ENCODE results near the gene EPHB1.

GRCh38 chr3:135136361-135137100 is 341.5 kb downstream of the EPHB1 start:
- no peak for TF ChIP-seq CTCF (IDR thresholded peaks at IDR 0.05)
- TF ChIP-seq ARID4B (CRISPR knock-in tag; IDR thresholded peaks at IDR 0.05; ENCODE audit: borderline replicate concordance), result no peak
- TF ChIP-seq NFATC4 (CRISPR knock-in tag; IDR thresholded peaks at IDR 0.05), result no peak
- no peak for TF ChIP-seq NR1H2 (CRISPR knock-in tag; IDR thresholded peaks at IDR 0.05)
- no peak for TF ChIP-seq HMGXB4 (CRISPR knock-in tag; IDR thresholded peaks at IDR 0.05)
- no peak for TF ChIP-seq ZBTB21 (CRISPR knock-in tag; IDR thresholded peaks at IDR 0.05; ENCODE audit: borderline replicate concordance)
- no peak for TF ChIP-seq NFYB (CRISPR knock-in tag; conservative IDR thresholded peaks at IDR 0.05; ENCODE audit: low read depth)
- TF ChIP-seq ZNF512 (CRISPR knock-in tag; IDR thresholded peaks at IDR 0.05; ENCODE audit: borderline replicate concordance), result no peak
- TF ChIP-seq IRF2 (CRISPR knock-in tag; IDR thresholded peaks at IDR 0.05; ENCODE audit: borderline replicate concordance, low read depth), result no peak
- TF ChIP-seq CBFB (CRISPR knock-in tag; IDR thresholded peaks at IDR 0.05; ENCODE audit: low read depth), result no peak
- no peak for TF ChIP-seq AFF4 (CRISPR knock-in tag; IDR thresholded peaks at IDR 0.05; ENCODE audit: borderline replicate concordance)
- TF ChIP-seq MAX (CRISPR knock-in tag; IDR thresholded peaks at IDR 0.05), result no peak
- TF ChIP-seq ATF2 (CRISPR knock-in tag; IDR thresholded peaks at IDR 0.05; ENCODE audit: borderline replicate concordance, low read depth), result no peak
